CD14-positive monocyte (primary cell): Measurements from ENCODE around the gene ZRANB1. TPM values are rescaled to one million over a fixed set of nuclear protein-coding genes. Genes with fewer than 3 reads are reported as not detected.
A peak's percentile ranks its signal among the peaks of the same experiment; 100 is the strongest.

ENCODE experiments used
- DNase-seq, 3 donors: peaks; one replicate each; pipeline ENCODE4 v3.0.0-alpha.2; 2011 to 2022
- H2AFZ ChIP-seq: 2 replicates; pipeline ENCODE4 v1.6.0; 2012; ENCODE audit warnings: mild to moderate bottlenecking, low read depth, low read length, inconsistent platforms; ENCODE audit not compliant: insufficient read depth, poor library complexity, severe bottlenecking
- H3K27ac ChIP-seq, 2 donors: 1 replicate in 1 of 2; 2 replicates in 1 of 2; pipeline ENCODE4 v1.5.1; 2012 to 2013; ENCODE audit warnings: low read length in 2 of 2, control low read depth in 1 of 2, inconsistent platforms in 1 of 2, low read depth in 1 of 2, mild to moderate bottlenecking in 1 of 2
- H3K27me3 ChIP-seq, 2 donors: one replicate each; pipeline versions ENCODE4 v1.6.0 to v1.6.1; 2011 to 2013; ENCODE audit warnings: low read length in 2 of 2; ENCODE audit not compliant: control insufficient read depth in 2 of 2, insufficient read depth in 2 of 2
- H3K36me3 ChIP-seq, 2 donors: replicated peaks in 1 of 2; 1 replicate in 1 of 2; 2 replicates in 1 of 2; pipeline versions ENCODE4 v1.5.1 to v1.6.1; 2012 to 2013; ENCODE audit warnings: low read length in 2 of 2, control low read depth in 1 of 2, inconsistent platforms in 1 of 2, mild to moderate bottlenecking in 1 of 2; ENCODE audit not compliant: insufficient read depth in 2 of 2, control insufficient read depth in 1 of 2
- H3K4me1 ChIP-seq, 2 donors: 1 replicate in 1 of 2; 2 replicates in 1 of 2; pipeline versions ENCODE4 v1.5.1 to v1.6.1; 2012 to 2013; ENCODE audit warnings: low read length in 2 of 2, control low read depth in 1 of 2, inconsistent platforms in 1 of 2, mild to moderate bottlenecking in 1 of 2, moderate library complexity in 1 of 2; ENCODE audit not compliant: insufficient read depth in 2 of 2, control insufficient read depth in 1 of 2
- H3K4me2 ChIP-seq: replicated peaks from 2 replicates; pipeline ENCODE3; 2012; ENCODE audit warnings: low read length, moderate library complexity, mild to moderate bottlenecking; ENCODE audit not compliant: poor library complexity, severe bottlenecking; ENCODE audit errors: extremely low read depth
- H3K4me3 ChIP-seq, 3 experiments: fragments of 200-600 bp in 1 of 3; sonication (generic) in 1 of 3; replicated peaks in 1 of 3; 1 replicate in 2 of 3; 2 replicates in 1 of 3; pipeline ENCODE4 v1.5.1; 2011 to 2013; ENCODE audit warnings: low read length in 3 of 3, mild to moderate bottlenecking in 3 of 3, control low read depth in 2 of 3, low read depth in 2 of 3, inconsistent platforms in 1 of 3, moderate library complexity in 1 of 3
- H3K79me2 ChIP-seq: 2 replicates; pipeline ENCODE4 v1.6.0; 2012; ENCODE audit warnings: mild to moderate bottlenecking, control low read depth, inconsistent platforms, low read length, moderate library complexity; ENCODE audit not compliant: insufficient read depth
- H3K9ac ChIP-seq: 2 replicates; pipeline ENCODE4 v1.6.0; 2017; ENCODE audit warnings: low read length, mild to moderate bottlenecking; ENCODE audit not compliant: insufficient read depth, poor library complexity, severe bottlenecking
- H3K9me3 ChIP-seq, 2 donors: replicated peaks in 1 of 2; 1 replicate in 1 of 2; 2 replicates in 1 of 2; pipeline versions ENCODE4 v1.5.1 to v1.6.1; 2012 to 2013; ENCODE audit warnings: low read length in 2 of 2, control low read depth in 1 of 2; ENCODE audit not compliant: control insufficient read depth in 1 of 2, insufficient read depth in 1 of 2
- H4K20me1 ChIP-seq: 2 replicates; pipeline ENCODE4 v1.6.0; 2012; ENCODE audit warnings: mild to moderate bottlenecking, low read length, control low read depth, moderate library complexity; ENCODE audit not compliant: insufficient read depth
- H3K27ac Mint-ChIP-seq, 7 donors: one replicate each; pipeline ENCODE4 v1.8.0; 2020; ENCODE audit warnings: mild to moderate bottlenecking in 7 of 7, mixed read lengths in 7 of 7, moderate library complexity in 6 of 7, inconsistent platforms in 2 of 7
- H3K27me3 Mint-ChIP-seq, 3 donors: one replicate each; pipeline ENCODE4 v1.8.0; 2021 to 2022; ENCODE audit warnings: low read depth in 3 of 3, mild to moderate bottlenecking in 3 of 3, mixed read lengths in 3 of 3, moderate library complexity in 3 of 3, inconsistent platforms in 1 of 3
- H3K36me3 Mint-ChIP-seq, 2 donors: one replicate each; pipeline ENCODE4 v1.8.0; 2020; ENCODE audit warnings: mixed read lengths in 2 of 2, inconsistent platforms in 1 of 2, mild to moderate bottlenecking in 1 of 2
- H3K4me1 Mint-ChIP-seq: one replicate; pipeline ENCODE4 v1.8.0; 2020; ENCODE audit warnings: mild to moderate bottlenecking, mixed read lengths
- H3K4me3 Mint-ChIP-seq, 2 donors: one replicate each; pipeline ENCODE4 v1.8.0; 2020; ENCODE audit warnings: mild to moderate bottlenecking in 2 of 2, mixed read lengths in 2 of 2, moderate library complexity in 1 of 2
- H3K9me3 Mint-ChIP-seq, 7 donors: one replicate each; pipeline ENCODE4 v1.8.0; 2020 to 2022; ENCODE audit warnings: mixed read lengths in 7 of 7, mild to moderate bottlenecking in 6 of 7, moderate library complexity in 6 of 7, inconsistent platforms in 2 of 7
- WGBS: methylation state at CpG from one replicate; pipeline ENCODE4 v1.1.5; 2013; ENCODE audit warnings: missing lambda C conversion rate; ENCODE audit not compliant: insufficient coverage; 5-methylcytosine and 5-hydroxymethylcytosine counted together
- intact Hi-C, 2 donors: fragments of 100-400 bp; cut with micrococcal nuclease; formaldehyde crosslinking; loops; one replicate each; pipeline versions ENCODE4 v1.15.0 to v1.15.1; 2023
- polyA plus RNA-seq, 3 donors: library from polyadenylated mRNA; depleted of rRNA in 1 of 3; unstranded in 2 of 3; stranded (reverse) in 1 of 3; fragments of 300-500 nt in 2 of 3; fragments of >200 nt in 1 of 3; fragmentation: Illumina TruSeq in 2 of 3; gene quantifications; 1 replicate in 2 of 3; 2 replicates in 1 of 3; pipeline ENCODE4 v1.2.3, GENCODE V29; 2012 to 2021
- TF ChIP-seq, protein P1 (sequence below): fragments of 200-600 bp; IDR thresholded peaks from one replicate; pipeline ENCODE4 v1.8.0; 2022; ENCODE audit warnings: antibody characterized with exemption, mild to moderate bottlenecking

The ZRANB1 gene
- polyA plus RNA-seq, 3 donors = 2.7 to 5.6 (median 3.1) TPM

DNA sequence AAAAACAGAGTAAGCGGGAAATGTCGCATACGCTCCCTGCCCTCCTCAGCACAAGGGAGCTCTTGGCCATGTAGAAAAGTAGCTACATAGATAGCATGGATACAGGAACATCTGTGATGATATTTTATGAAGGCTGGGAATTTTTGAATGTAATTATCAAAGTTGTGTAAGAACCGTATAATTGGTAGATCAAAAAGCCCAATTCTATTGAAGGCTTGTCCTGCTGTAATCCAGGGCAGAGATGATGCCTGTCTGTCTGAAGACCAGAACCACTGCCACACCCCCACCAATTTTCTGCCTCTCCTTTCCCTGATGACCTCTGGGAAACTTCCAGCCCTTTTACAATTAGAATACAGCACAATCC is 51.4 kb downstream of the ZRANB1 start:
- Mint-ChIP-seq H3K27ac (peak overlapping the region in 2 of 7 donors; percentile 32 to 57), H3K4me3 (no peak overlapping the region), H3K4me1 (no peaks in the 10 kb centered on the region), H3K9me3 (no peaks in the 10 kb centered on the region), H3K27me3 (no peaks in the 10 kb centered on the region), H3K36me3 (peaks cover 87 to 100% of the 10 kb centered on the region in 2 donors)
- no peak overlapping the region for H3K4me2 ChIP-seq
- no peak for DNase-seq
- H2AFZ ChIP-seq = no peak overlapping the region
- TF ChIP-seq, protein P1, sequence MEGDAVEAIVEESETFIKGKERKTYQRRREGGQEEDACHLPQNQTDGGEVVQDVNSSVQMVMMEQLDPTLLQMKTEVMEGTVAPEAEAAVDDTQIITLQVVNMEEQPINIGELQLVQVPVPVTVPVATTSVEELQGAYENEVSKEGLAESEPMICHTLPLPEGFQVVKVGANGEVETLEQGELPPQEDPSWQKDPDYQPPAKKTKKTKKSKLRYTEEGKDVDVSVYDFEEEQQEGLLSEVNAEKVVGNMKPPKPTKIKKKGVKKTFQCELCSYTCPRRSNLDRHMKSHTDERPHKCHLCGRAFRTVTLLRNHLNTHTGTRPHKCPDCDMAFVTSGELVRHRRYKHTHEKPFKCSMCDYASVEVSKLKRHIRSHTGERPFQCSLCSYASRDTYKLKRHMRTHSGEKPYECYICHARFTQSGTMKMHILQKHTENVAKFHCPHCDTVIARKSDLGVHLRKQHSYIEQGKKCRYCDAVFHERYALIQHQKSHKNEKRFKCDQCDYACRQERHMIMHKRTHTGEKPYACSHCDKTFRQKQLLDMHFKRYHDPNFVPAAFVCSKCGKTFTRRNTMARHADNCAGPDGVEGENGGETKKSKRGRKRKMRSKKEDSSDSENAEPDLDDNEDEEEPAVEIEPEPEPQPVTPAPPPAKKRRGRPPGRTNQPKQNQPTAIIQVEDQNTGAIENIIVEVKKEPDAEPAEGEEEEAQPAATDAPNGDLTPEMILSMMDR = no peak
- no peaks in the 10 kb centered on the region for H3K4me1 ChIP-seq
- no peaks in the 10 kb centered on the region for H3K9me3 ChIP-seq
- peaks cover 89 to 100% of the 10 kb centered on the region in 2 donors for H3K36me3 ChIP-seq
- H4K20me1 ChIP-seq = peaks cover 82% of the 10 kb centered on the region
- H3K79me2 ChIP-seq = no peaks in the 10 kb centered on the region
- no peak overlapping the region for H3K27ac ChIP-seq
- no peak overlapping the region for H3K9ac ChIP-seq
- intact Hi-C loops = no loop called here
- no peak overlapping the region for H3K4me3 ChIP-seq
- no peaks in the 10 kb centered on the region for H3K27me3 ChIP-seq
- no CpG with 5 or more reads among the region's 4 CpGs for WGBS

DNA sequence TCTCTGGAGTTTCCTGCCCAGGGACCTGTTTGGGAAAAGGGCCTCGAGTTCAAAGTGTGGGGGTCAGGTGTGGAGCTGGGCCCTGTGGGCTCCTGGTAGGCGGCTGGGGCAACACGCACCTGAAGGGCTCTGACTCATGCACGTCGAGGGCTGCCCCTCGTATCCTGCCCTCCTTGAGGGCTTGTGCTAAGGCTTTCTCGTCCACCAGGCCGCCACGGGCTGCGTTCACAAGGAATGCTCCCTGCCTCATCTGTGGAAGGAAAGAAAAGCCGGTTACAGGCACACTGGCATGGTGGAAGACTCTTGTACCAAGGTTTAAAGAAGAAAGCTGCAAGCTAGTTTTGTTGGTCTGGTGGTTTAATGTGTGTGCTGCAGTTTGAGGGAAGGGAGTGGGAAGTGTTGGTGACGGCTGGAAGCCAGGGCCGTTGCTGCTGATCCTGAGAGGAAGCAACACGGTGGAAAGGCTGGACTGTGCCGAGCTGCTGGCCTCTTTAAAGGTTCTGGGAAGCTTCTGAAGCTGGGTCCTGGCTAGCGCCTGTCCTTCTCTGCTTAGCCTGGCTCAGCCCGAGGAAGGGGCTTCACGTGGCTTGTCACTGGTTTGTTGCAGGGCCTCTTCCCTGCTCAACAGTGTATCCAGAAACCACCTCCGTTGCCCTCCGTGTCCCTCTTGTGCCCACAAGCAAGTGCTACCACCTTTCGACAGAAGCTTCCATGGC is 52.0 kb downstream of the ZRANB1 start:
- Mint-ChIP-seq H3K4me3 (no peak overlapping the region), H3K9me3 (no peaks in the 10 kb centered on the region), H3K27ac (peak overlapping the region in 3 of 7 donors; percentile 1 to 57 (median 32)), H3K27me3 (no peaks in the 10 kb centered on the region), H3K4me1 (no peaks in the 10 kb centered on the region), H3K36me3 (peaks cover 87 to 100% of the 10 kb centered on the region in 2 donors)
- H3K9ac ChIP-seq = no peak overlapping the region
- H3K79me2 ChIP-seq = no peaks in the 10 kb centered on the region
- H3K4me2 ChIP-seq = no peak overlapping the region
- no peaks in the 10 kb centered on the region for H3K4me1 ChIP-seq
- no peak overlapping the region for H2AFZ ChIP-seq
- H3K27me3 ChIP-seq = no peaks in the 10 kb centered on the region
- no peaks in the 10 kb centered on the region for H3K9me3 ChIP-seq
- 95% methylated on average over 19 of the region's 21 CpGs for WGBS
- H4K20me1 ChIP-seq = peaks cover 88% of the 10 kb centered on the region
- DNase-seq = no peak
- no peak overlapping the region for H3K4me3 ChIP-seq
- intact Hi-C loops = no loop called here
- H3K36me3 ChIP-seq = peaks cover 91 to 100% of the 10 kb centered on the region in 2 donors
- TF ChIP-seq, protein P1 = no peak
- H3K27ac ChIP-seq = no peak overlapping the region
